GM12878 (cell line): ENCODE measurements around the gene DDX5. TPM values are rescaled to one million over a fixed set of nuclear protein-coding genes. Genes with fewer than 3 reads are reported as not detected.

ENCODE experiments used
- ATAC-seq: fragments of 200-7000 bp; cut with Tn5 transposase; 3 replicates; pipeline ENCODE4 v1.9.1; 2020; ENCODE audit warnings: mild to moderate bottlenecking, moderate library complexity
- BruUV-seq: library from RNA; stranded (reverse); fragments of 400-500 nt; replicated peaks from 2 replicates; lab custom pipeline; 2021; lab: Mats Ljungman, UMichigan
- CTCF ChIA-PET: fragments of 300-600 bp; sonication (Branson Sonifier 250); formaldehyde crosslinking; extraction: SDS; loops from one replicate; lab custom pipeline; 2021; ENCODE audit warnings: inconsistent platforms; lab: Yijun Ruan, JAX
- POLR2A ChIA-PET: fragments of 350-600 bp; formaldehyde crosslinking; extraction: SDS; loops from one replicate; lab custom pipeline; 2021; ENCODE audit warnings: inconsistent platforms; lab: Charles Lee
- RAD21 ChIA-PET: fragments of 300-600 bp; sonication (Branson Sonifier 250); formaldehyde crosslinking; loops from one replicate; lab custom pipeline; 2023; ENCODE audit warnings: antibody characterized with exemption; ENCODE audit not compliant: unreplicated experiment; lab: Charles Lee
- SMC1A ChIA-PET: fragments of 300-600 bp; sonication (Branson Sonifier 250); formaldehyde crosslinking; loops from one replicate; lab custom pipeline; 2023; ENCODE audit not compliant: unreplicated experiment, uncharacterized antibody; lab: Charles Lee
- DNase-seq: peaks from one replicate; pipeline ENCODE4 v3.0.0-alpha.2; 2011; ENCODE audit warnings: low read depth, low spot score
- FAIRE-seq: peaks from 3 replicates; lab custom pipeline; 2011; peaks lifted over from hg19 to GRCh38; lab: Jason Lieb, UNC
- H2AFZ ChIP-seq: 2 replicates; pipeline ENCODE4 v1.6.0; 2011; ENCODE audit warnings: low read depth, low read length, control low read depth; ENCODE audit not compliant: control insufficient read depth
- H3K27ac ChIP-seq: 2 replicates; pipeline ENCODE4 v1.5.1; 2011; ENCODE audit warnings: control low read depth; ENCODE audit not compliant: control insufficient read depth, insufficient read depth
- H3K27me3 ChIP-seq, 2 experiments: replicated peaks in 1 of 2; 2 replicates each; pipeline versions ENCODE4 v1.6.0 to v1.6.1; 2011; ENCODE audit warnings: low read length in 1 of 2; ENCODE audit not compliant: control insufficient read depth in 2 of 2, insufficient read depth in 2 of 2
- H3K36me3 ChIP-seq, 2 experiments: 2 replicates each; pipeline ENCODE4 v1.5.1; 2011; ENCODE audit warnings: low read length in 1 of 2; ENCODE audit not compliant: control insufficient read depth in 2 of 2, insufficient read depth in 2 of 2
- H3K4me1 ChIP-seq: 2 replicates; pipeline ENCODE4 v1.6.1; 2011; ENCODE audit warnings: mild to moderate bottlenecking, low read length, moderate library complexity, mixed read lengths; ENCODE audit not compliant: control insufficient read depth, insufficient read depth
- H3K4me2 ChIP-seq: 2 replicates; pipeline ENCODE4 v1.6.0; 2011; ENCODE audit warnings: control low read depth; ENCODE audit not compliant: control insufficient read depth, insufficient read depth
- H3K4me3 ChIP-seq: fragments of 200-600 bp; sonication (generic); 2 replicates; pipeline ENCODE4 v1.5.1; 2016
- H3K79me2 ChIP-seq: 2 replicates; pipeline ENCODE4 v1.6.0; 2011; ENCODE audit warnings: low read length; ENCODE audit not compliant: control insufficient read depth, insufficient read depth
- H3K9ac ChIP-seq: 2 replicates; pipeline ENCODE4 v1.8.0; 2011; ENCODE audit warnings: low read length, control low read depth, mixed read lengths; ENCODE audit not compliant: control insufficient read depth, insufficient read depth
- H3K9me3 ChIP-seq: replicated peaks from 3 replicates; pipeline ENCODE4 v1.5.1; 2011; ENCODE audit warnings: mild to moderate bottlenecking, low read length; ENCODE audit not compliant: control insufficient read depth, insufficient read depth
- H4K20me1 ChIP-seq: 2 replicates; pipeline ENCODE4 v1.6.0; 2011; ENCODE audit not compliant: control insufficient read depth, insufficient read depth
- BCLAF1 ChIP-seq: fragments of 450-650 bp; IDR thresholded peaks from 2 replicates; pipeline ENCODE4 v1.6.1; 2017; ENCODE audit warnings: antibody characterized with exemption, mild to moderate bottlenecking, moderate library complexity
- EGR1 ChIP-seq, 2 experiments: IDR thresholded peaks; 1 replicate in 1 of 2; 2 replicates in 1 of 2; pipeline ENCODE4 v1.6.1; 2011 to 2012; ENCODE audit warnings: low read depth in 2 of 2, low read length in 2 of 2, borderline replicate concordance in 1 of 2, mild to moderate bottlenecking in 1 of 2, moderate library complexity in 1 of 2
- POLR2AphosphoS5 ChIP-seq: IDR thresholded peaks from 2 replicates; pipeline ENCODE4 v1.6.1; 2011; ENCODE audit warnings: mild to moderate bottlenecking, low read length, inconsistent platforms
- POU2F2 ChIP-seq: IDR thresholded peaks from 3 replicates; pipeline ENCODE4 v1.6.1; 2011; ENCODE audit warnings: low read depth, mild to moderate bottlenecking, low read length, borderline replicate concordance
- YY1 ChIP-seq: IDR thresholded peaks from 2 replicates; pipeline ENCODE4 v1.6.1; 2011; ENCODE audit warnings: low read depth, mild to moderate bottlenecking, low read length
- WGBS: methylation state at CpG from one replicate; pipeline ENCODE4 v1.1.6; 2016; ENCODE audit warnings: low lambda C conversion rate; ENCODE audit not compliant: insufficient replicate concordance, insufficient coverage; ENCODE audit errors: missing lambda C conversion rate; 5-methylcytosine and 5-hydroxymethylcytosine counted together
- in situ Hi-C: fragments of 300-500 bp; cut with MboI; formaldehyde crosslinking; loops from 9 replicates; pipeline ENCODE4 v1.14.3; 2018; ENCODE audit warnings: mixed read lengths
- intact Hi-C: fragments of 100-400 bp; cut with micrococcal nuclease; formaldehyde crosslinking; loops from one replicate; pipeline ENCODE4 v1.14.2; 2022; ENCODE audit not compliant: unreplicated experiment
- polyA plus RNA-seq, 11 experiments: library from polyadenylated mRNA; depleted of rRNA in 4 of 11; unstranded in 6 of 11; stranded (reverse) in 5 of 11; fragments of >200 nt; fragmentation: Nextera tagmentation in 4 of 11; fragmentation: Illumina TruSeq in 1 of 11; extraction: Ambion mirVana in 4 of 11; extraction: Trizol in 1 of 11; gene quantifications; 1 replicate in 1 of 11; 2 replicates in 10 of 11; pipeline versions ENCODE4 v1.2.1 to v1.2.3, GENCODE V29; 2011 to 2016; ENCODE audit warnings: inconsistent platforms in 2 of 11, missing spikeins in 2 of 11, low read depth in 1 of 11
- total RNA-seq, 4 experiments: library from RNA; depleted of rRNA in 3 of 4; stranded (reverse); fragments of >200 nt in 3 of 4; fragmentation: Illumina TruSeq in 1 of 4; extraction: Trizol in 1 of 4; gene quantifications; 2 replicates each; pipeline versions ENCODE4 v1.2.1 to v1.2.3, GENCODE V29; 2013 to 2021

The DDX5 gene
- total and polyA plus RNA-seq, 10 of the 15 experiments (the other 5 are each of a cell fraction or from before 2014, with no cell fraction given) = 257 to 1,423 (median 719) TPM

- Histone ChIP-seq H3K4me1 (peaks cover 15% of the 10 kb centered on the region; the same call in 1 of the 2 replicates), H3K9ac (no peak overlapping the region), H4K20me1 (peaks cover 10% of the 10 kb centered on the region), H3K27ac (no peak overlapping the region), H3K4me2 (peak overlapping the region; percentile 74; the same call in 1 of the 2 replicates), H3K79me2 (peaks cover 64% of the 10 kb centered on the region), H2AFZ (no peak overlapping the region), H3K36me3 (peaks cover 14 to 45% of the 10 kb centered on the region in 2 experiments), H3K4me3 (no peak overlapping the region), H3K9me3 (no peaks in the 10 kb centered on the region), H3K27me3 (no peaks in the 10 kb centered on the region)
- TF ChIP-seq EGR1 (IDR thresholded peaks at IDR 0.05; ENCODE audit: borderline replicate concordance in 1 of 2, low read depth in 2 of 2, low read length in 2 of 2) (no peak), POU2F2 (no peak), POLR2AphosphoS5 (peak; percentile 18; the same call in 1 of the 2 replicates), YY1 (no peak), BCLAF1 (0 out of 2 replicates have a peak, but pooled peaks have one; percentile 13)
- ATAC-seq (no peak), DNase-seq (no peak), FAIRE-seq (no peak)
- in situ Hi-C loops (loop anchor here (10.0 kb wide), 2 partner anchors 143 to 657 kb away; partner anchors contain the start of gene SMARCD2), intact Hi-C loops (no loop called here)
- CTCF ChIA-PET = interaction anchor here (1.8 to 17.7 kb wide), 3 partner anchors 8 to 147 kb away, joined by 8 to 350 read pairs (median 89); partner anchors contain the start of gene POLG2
- BruUV-seq = no TSS peak
- RAD21 ChIA-PET = interaction anchor here (1.1 kb wide), 1 partner anchor 82 kb away, joined by 3 read pairs; no protein-coding TSS in a partner anchor
- SMC1A ChIA-PET = interaction anchor here (0.9 to 1.2 kb wide), 3 partner anchors 13 to 147 kb away, joined by 3 to 5 read pairs (median 5); no protein-coding TSS in a partner anchor
- WGBS = 100% methylated on average over 3 of the region's 3 CpGs
- POLR2A ChIA-PET = interaction anchor here (0.6 kb wide), 1 partner anchor 10 kb away, joined by 3 read pairs; no protein-coding TSS in a partner anchor
Measured at GRCh38 chr17:64502021-64502420, 4.1 kb downstream of the DDX5 start.
